ENCODE measurements around the gene TEX51.

TEX51 gene

GRCh38 chr2:126921066-126921465 is 22.4 kb downstream of the TEX51 start:
- ATAC-seq: no peak
- TF ChIP-seq RARB (CRISPR knock-in tag; IDR thresholded peaks at IDR 0.05) (no peak), PATZ1 (CRISPR knock-in tag; IDR thresholded peaks at IDR 0.05; ENCODE audit: borderline replicate concordance) (no peak), ZFP3 (CRISPR knock-in tag; IDR thresholded peaks at IDR 0.05) (no peak), ZFP30 (CRISPR knock-in tag; IDR thresholded peaks at IDR 0.05) (no peak), ISL1 (CRISPR knock-in tag; IDR thresholded peaks at IDR 0.05) (no peak), CSRNP3 (CRISPR knock-in tag; IDR thresholded peaks at IDR 0.05) (no peak), PPARA (CRISPR knock-in tag; IDR thresholded peaks at IDR 0.05; ENCODE audit: borderline replicate concordance) (no peak), ARNTL (CRISPR knock-in tag; IDR thresholded peaks at IDR 0.05; ENCODE audit: borderline replicate concordance, low read depth) (no peak), SNAI2 (CRISPR knock-in tag; IDR thresholded peaks at IDR 0.05) (no peak), ESRRG (CRISPR knock-in tag; IDR thresholded peaks at IDR 0.05) (no peak), TCF4 (CRISPR knock-in tag; IDR thresholded peaks at IDR 0.05; ENCODE audit: borderline replicate concordance) (no peak), TOX (CRISPR knock-in tag; IDR thresholded peaks at IDR 0.05; ENCODE audit: borderline replicate concordance) (no peak)

GRCh38 chr2:126930970-126931590 is 32.4 kb downstream of the TEX51 start:
- no peak for ATAC-seq
- no peak for TF ChIP-seq TSHZ2 (CRISPR knock-in tag; IDR thresholded peaks at IDR 0.05)
- TF ChIP-seq GLIS3 (CRISPR knock-in tag; IDR thresholded peaks at IDR 0.05): no peak
- TF ChIP-seq PPARA (CRISPR knock-in tag; IDR thresholded peaks at IDR 0.05; ENCODE audit: borderline replicate concordance): no peak
- no peak for TF ChIP-seq ARNTL (CRISPR knock-in tag; IDR thresholded peaks at IDR 0.05; ENCODE audit: borderline replicate concordance, low read depth)
- no peak for TF ChIP-seq ZFP3 (CRISPR knock-in tag; IDR thresholded peaks at IDR 0.05)
- no peak for TF ChIP-seq SNAI2 (CRISPR knock-in tag; IDR thresholded peaks at IDR 0.05)

- ATAC-seq: no peak
- TF ChIP-seq ZNF8 (CRISPR knock-in tag; IDR thresholded peaks at IDR 0.05) (no peak), ISL1 (CRISPR knock-in tag; IDR thresholded peaks at IDR 0.05) (no peak), ZFP3 (CRISPR knock-in tag; IDR thresholded peaks at IDR 0.05) (no peak), BACH2 (CRISPR knock-in tag; IDR thresholded peaks at IDR 0.05; ENCODE audit: borderline replicate concordance) (no peak), TSHZ2 (CRISPR knock-in tag; IDR thresholded peaks at IDR 0.05) (no peak), SNAI2 (CRISPR knock-in tag; IDR thresholded peaks at IDR 0.05) (no peak), ZNF565 (CRISPR knock-in tag; conservative IDR thresholded peaks at IDR 0.05; ENCODE audit: low read depth) (no peak)
Observed at GRCh38 chr2:126932529-126932928, 33.8 kb downstream of the TEX51 start.

- no peak for TF ChIP-seq CSDC2 (CRISPR knock-in tag; IDR thresholded peaks at IDR 0.05)
- TF ChIP-seq CREB5 (CRISPR knock-in tag; IDR thresholded peaks at IDR 0.05; ENCODE audit: low read depth): no peak
- no peak for TF ChIP-seq ISL1 (CRISPR knock-in tag; IDR thresholded peaks at IDR 0.05)
- TF ChIP-seq SNAI2 (CRISPR knock-in tag; IDR thresholded peaks at IDR 0.05): no peak
- TF ChIP-seq TSHZ2 (CRISPR knock-in tag; IDR thresholded peaks at IDR 0.05): no peak
- no peak for TF ChIP-seq ZFP3 (CRISPR knock-in tag; IDR thresholded peaks at IDR 0.05)
- TF ChIP-seq ZNF70 (CRISPR knock-in tag; IDR thresholded peaks at IDR 0.05): no peak
- TF ChIP-seq GLIS3 (CRISPR knock-in tag; IDR thresholded peaks at IDR 0.05): no peak
- no peak for TF ChIP-seq ARNTL (CRISPR knock-in tag; IDR thresholded peaks at IDR 0.05; ENCODE audit: borderline replicate concordance, low read depth)
- TF ChIP-seq ZC3H10 (CRISPR knock-in tag; IDR thresholded peaks at IDR 0.05): no peak
Observed at GRCh38 chr2:126932966-126933710, 34.4 kb downstream of the TEX51 start.

More at GRCh38 chr2:126932966-126933710, 34.4 kb downstream of the TEX51 start:
- no peak for ATAC-seq

All from SK-N-SH treated with all-trans-retinoic acid at 6 μM for 48 hours (cell line).